ENCODE data around the gene PSMG4. TPM values are rescaled to one million over a fixed set of nuclear protein-coding genes. Genes with fewer than 3 reads are reported as not detected.

Gene PSMG4
- total RNA-seq, 1 experiment from 2014 or later: 29.3 TPM

DNA sequence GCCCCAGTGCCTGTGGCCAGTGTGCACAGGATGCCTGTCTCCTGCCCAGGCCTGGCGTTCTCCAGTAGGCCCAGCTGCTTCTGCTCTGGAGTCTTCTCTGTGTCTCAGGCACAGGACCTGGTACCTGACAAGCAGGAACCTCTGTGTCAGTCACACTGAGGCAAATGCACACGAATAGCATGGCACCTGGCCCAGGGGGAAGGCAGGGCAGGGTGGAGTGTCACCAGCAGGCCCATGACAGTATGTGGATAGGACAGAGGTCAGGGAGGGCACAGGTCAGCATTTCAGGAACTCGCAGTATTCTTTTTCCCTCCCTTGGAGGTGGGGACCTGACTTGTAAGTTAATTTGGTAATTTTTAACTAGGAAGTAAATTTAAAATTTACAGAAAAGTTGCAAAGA, 5.6 kb downstream of the PSMG4 start:
- no peak overlapping the region for H4K91ac ChIP-seq (ENCODE audit: insufficient read length, low read depth, low read length)
- peaks cover 8% of the 10 kb centered on the region for H3K79me1 ChIP-seq (ENCODE audit: insufficient read depth, low read depth, low read length, poor library complexity, severe bottlenecking)
- H3K4me1 Mint-ChIP-seq: peaks cover 18 to 19% of the 10 kb centered on the region in 2 experiments
- no peaks in the 10 kb centered on the region for H3K27me3 Mint-ChIP-seq (ENCODE audit: low read depth)
- no peak overlapping the region for H2BK5ac ChIP-seq (ENCODE audit: insufficient read length, low read length)
- no peak overlapping the region for H2BK120ac ChIP-seq (ENCODE audit: low read depth, low read length, poor library complexity, severe bottlenecking)
- no peak overlapping the region for H2BK20ac ChIP-seq (ENCODE audit: low read depth, low read length, poor library complexity, severe bottlenecking)
- no peak overlapping the region for H3K14ac ChIP-seq (ENCODE audit: insufficient read depth, low read length)
- no peak overlapping the region for H3T11ph ChIP-seq (ENCODE audit: low read length)
- no peaks in the 10 kb centered on the region for H3K9me3 Mint-ChIP-seq
- no peak overlapping the region for H2AK5ac ChIP-seq (ENCODE audit: insufficient read length, low read length)
- TF ChIP-seq, protein P1, sequence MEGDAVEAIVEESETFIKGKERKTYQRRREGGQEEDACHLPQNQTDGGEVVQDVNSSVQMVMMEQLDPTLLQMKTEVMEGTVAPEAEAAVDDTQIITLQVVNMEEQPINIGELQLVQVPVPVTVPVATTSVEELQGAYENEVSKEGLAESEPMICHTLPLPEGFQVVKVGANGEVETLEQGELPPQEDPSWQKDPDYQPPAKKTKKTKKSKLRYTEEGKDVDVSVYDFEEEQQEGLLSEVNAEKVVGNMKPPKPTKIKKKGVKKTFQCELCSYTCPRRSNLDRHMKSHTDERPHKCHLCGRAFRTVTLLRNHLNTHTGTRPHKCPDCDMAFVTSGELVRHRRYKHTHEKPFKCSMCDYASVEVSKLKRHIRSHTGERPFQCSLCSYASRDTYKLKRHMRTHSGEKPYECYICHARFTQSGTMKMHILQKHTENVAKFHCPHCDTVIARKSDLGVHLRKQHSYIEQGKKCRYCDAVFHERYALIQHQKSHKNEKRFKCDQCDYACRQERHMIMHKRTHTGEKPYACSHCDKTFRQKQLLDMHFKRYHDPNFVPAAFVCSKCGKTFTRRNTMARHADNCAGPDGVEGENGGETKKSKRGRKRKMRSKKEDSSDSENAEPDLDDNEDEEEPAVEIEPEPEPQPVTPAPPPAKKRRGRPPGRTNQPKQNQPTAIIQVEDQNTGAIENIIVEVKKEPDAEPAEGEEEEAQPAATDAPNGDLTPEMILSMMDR (conservative IDR thresholded peaks at IDR 0.05): no peak
- H3K4me3 Mint-ChIP-seq: no peak overlapping the region
- no peak overlapping the region for H4K8ac ChIP-seq (replicated peaks; ENCODE audit: insufficient read length, low read depth, low read length)
- no peak overlapping the region for H3K56ac ChIP-seq (ENCODE audit: insufficient read length, low read depth, low read length)
- H4K5ac ChIP-seq (ENCODE audit: insufficient read length, low read depth, low read length): no peak overlapping the region
- H2BK15ac ChIP-seq (ENCODE audit: low read depth, low read length): no peak overlapping the region
- peaks cover 27 to 57% (median 52%) of the 10 kb centered on the region in 3 experiments for H3K36me3 Mint-ChIP-seq (ENCODE audit: insufficient read depth in 1 of 3, low read depth in 3 of 3)
- DNase-seq: no peak
- H3K4me1 ChIP-seq (ENCODE audit: insufficient read depth, low read length): no peaks in the 10 kb centered on the region; the same call in 1 of the 2 replicates
- H4K20me1 ChIP-seq (ENCODE audit: control insufficient read depth, insufficient read depth, insufficient read length): no peaks in the 10 kb centered on the region
- peaks cover 29% of the 10 kb centered on the region; the same call in 1 of the 2 replicates for H3K79me2 ChIP-seq (ENCODE audit: insufficient read depth, low read length)
- no peak overlapping the region for H2BK12ac ChIP-seq (ENCODE audit: insufficient read length, low read depth, low read length)
- H3K9ac ChIP-seq (ENCODE audit: extremely low read depth, insufficient read length, low read length): no peak overlapping the region
- no peak overlapping the region for H3K27ac ChIP-seq (ENCODE audit: insufficient read length, low read depth, low read length)
- H3K4ac ChIP-seq (ENCODE audit: low read depth, low read length): no peak overlapping the region
- H3K23ac ChIP-seq (ENCODE audit: insufficient read length, low read depth, low read length): no peak overlapping the region
- peaks cover 4% of the 10 kb centered on the region for H3K23me2 ChIP-seq (ENCODE audit: insufficient read length, low read depth, low read length, poor library complexity, severe bottlenecking)
- H3K4me2 ChIP-seq (ENCODE audit: insufficient read depth, insufficient read length, low read length): no peak overlapping the region
- H2AFZ ChIP-seq (ENCODE audit: low read length): no peak overlapping the region
- no peaks in the 10 kb centered on the region for H3K9me3 ChIP-seq (ENCODE audit: control insufficient read depth, low read depth, low read length)
- no peaks in the 10 kb centered on the region for H3K27me3 ChIP-seq (ENCODE audit: insufficient read depth, low read length)
- no peak overlapping the region for H3K27ac Mint-ChIP-seq
- H3K18ac ChIP-seq (ENCODE audit: insufficient read length, low read depth, low read length): no peak overlapping the region
- WGBS (ENCODE audit: extremely low coverage, insufficient read length, low lambda C conversion rate): no CpG with 5 or more reads among the region's 3 CpGs
